ENCODE data around the gene GSTM4. TPM values are rescaled to one million over a fixed set of nuclear protein-coding genes. Genes with fewer than 3 reads are reported as not detected.

The GSTM4 gene
- total RNA-seq, 4 donors from 2014 or later = 64.9 to 104 (median 94.8) TPM

- intact Hi-C loops (cut with DNase I; ENCODE audit: low total_unique reads) = loop anchor here (5.0 kb wide), 1 partner anchor 80 kb away; the partner anchor contains the start of gene GNAI3
- TF ChIP-seq POLR2AphosphoS5 (IDR thresholded peaks at IDR 0.05) (no peak), CTCF (IDR thresholded peaks at IDR 0.05) (no peak), POLR2A (IDR thresholded peaks at IDR 0.05) (no peak), EP300 (IDR thresholded peaks at IDR 0.05; ENCODE audit: low read depth) (no peak)
- in situ Hi-C loops (cut with MboI; ENCODE audit: low pct_ligation_motif_present in 1 of 4, low pct_unique_long_range_greater_than_20kb in 1 of 4, low sequenced_read_pairs in 3 of 4) = loop anchor here in 1 of 4 donors (10.0 kb wide), 1 partner anchor 82 kb away; the partner anchor contains the start of gene GNAI3
- DNase-seq = no peak
- H3K27ac ChIP-seq = no peak overlapping the region
- no peaks in the 10 kb centered on the region for H3K27me3 ChIP-seq
- no peaks in the 10 kb centered on the region for H3K36me3 ChIP-seq
- no peaks in the 10 kb centered on the region for H3K9me3 ChIP-seq
- H3K4me1 ChIP-seq = peaks cover 0 to 24% (median 10%) of the 10 kb centered on the region in 4 donors
- 92% methylated on average over 18 of the region's 21 CpGs; no CpG with 5 or more reads in 1 of the 2 donors for WGBS, 2 donors (ENCODE audit: low coverage in 1 of 2)
- H3K4me3 ChIP-seq = no peak overlapping the region
Measured at GRCh38 chr1:109626682-109627408, 29.1 kb upstream of the GSTM4 start.

- TF ChIP-seq POLR2A (IDR thresholded peaks at IDR 0.05) (no peak), CTCF (IDR thresholded peaks at IDR 0.05) (no peak)
- Histone ChIP-seq H3K27ac (no peak overlapping the region), H3K36me3 (no peaks in the 10 kb centered on the region), H3K9me3 (no peaks in the 10 kb centered on the region), H3K4me1 (peaks cover 3 to 22% (median 9%) of the 10 kb centered on the region in 4 donors), H3K4me3 (no peak overlapping the region), H3K27me3 (no peaks in the 10 kb centered on the region)
- intact Hi-C loops (cut with DNase I; ENCODE audit: low total_unique reads) (loop anchor here (5.0 kb wide), 1 partner anchor 81 kb away; the partner anchor contains the start of gene GNAI3), in situ Hi-C loops (cut with MboI; ENCODE audit: low pct_ligation_motif_present in 1 of 4, low pct_unique_long_range_greater_than_20kb in 1 of 4, low sequenced_read_pairs in 3 of 4) (loop anchor here in 1 of 4 donors (10.0 kb wide), 1 partner anchor 83 kb away; the partner anchor contains the start of gene GNAI3)
- 95 to 96% methylated on average over 8 to 23 of the region's 23 CpGs for WGBS, 2 donors (ENCODE audit: low coverage in 1 of 2)
- no peak for DNase-seq
Measured at GRCh38 chr1:109627692-109628399, 28.1 kb upstream of the GSTM4 start.

GRCh38 chr1:109628540-109629321 lies 27.2 kb upstream of the GSTM4 start:
- 88% methylated on average over 23 of the region's 23 CpGs; no CpG with 5 or more reads in 1 of the 2 donors for WGBS, 2 donors (ENCODE audit: low coverage in 1 of 2)
- DNase-seq = no peak
- no peak overlapping the region for H3K4me3 ChIP-seq
- in situ Hi-C loops (cut with MboI; ENCODE audit: low pct_ligation_motif_present in 1 of 4, low pct_unique_long_range_greater_than_20kb in 1 of 4, low sequenced_read_pairs in 3 of 4) (loop anchor here in 1 of 4 donors (10.0 kb wide), 1 partner anchor 84 kb away; the partner anchor contains the start of gene GNAI3), intact Hi-C loops (cut with DNase I; ENCODE audit: low total_unique reads) (loop anchor here (5.0 kb wide), 1 partner anchor 81 kb away; the partner anchor contains the start of gene GNAI3)
- peaks cover 3 to 25% (median 9%) of the 10 kb centered on the region in 4 donors for H3K4me1 ChIP-seq
- H3K27ac ChIP-seq = no peak overlapping the region
- H3K27me3 ChIP-seq = no peaks in the 10 kb centered on the region
- H3K36me3 ChIP-seq = no peaks in the 10 kb centered on the region
- H3K9me3 ChIP-seq = no peaks in the 10 kb centered on the region
- TF ChIP-seq CTCF (IDR thresholded peaks at IDR 0.05) (no peak), EP300 (IDR thresholded peaks at IDR 0.05; ENCODE audit: low read depth) (no peak), POLR2AphosphoS5 (IDR thresholded peaks at IDR 0.05) (no peak), POLR2A (IDR thresholded peaks at IDR 0.05) (no peak)
